IMR-90 (cell line): ENCODE measurements around the gene DLG5.
A peak's percentile ranks its signal among the peaks of the same experiment; 100 is the strongest.

ENCODE experiments used
- BHLHE40 ChIP-seq: fragments of 150-350 bp; IDR thresholded peaks from 2 replicates; pipeline ENCODE4 v1.6.1; 2016; ENCODE audit warnings: mild to moderate bottlenecking, low read depth, low read length
- CTCF ChIP-seq: conservative IDR thresholded peaks from 2 replicates; pipeline ENCODE4 v1.5.1; 2012; ENCODE audit warnings: mild to moderate bottlenecking, low read depth, low read length, improper control_type of control experiment
- FOS ChIP-seq: fragments of 150-350 bp; IDR thresholded peaks from 2 replicates; pipeline ENCODE4 v1.6.1; 2016; ENCODE audit warnings: low read depth, low read length
- MXI1 ChIP-seq: IDR thresholded peaks from 2 replicates; pipeline ENCODE4 v1.6.1; 2012; ENCODE audit warnings: low read depth, mild to moderate bottlenecking, low read length, moderate library complexity, borderline replicate concordance
- POLR2A ChIP-seq: IDR thresholded peaks from 2 replicates; pipeline ENCODE4 v1.6.1; 2012; ENCODE audit warnings: mild to moderate bottlenecking, low read depth, low read length
- RAD21 ChIP-seq: IDR thresholded peaks from 2 replicates; pipeline ENCODE4 v1.6.1; 2012; ENCODE audit warnings: low read length, improper control_type of control experiment
- SMC3 ChIP-seq: fragments of 150-350 bp; IDR thresholded peaks from 2 replicates; pipeline ENCODE4 v1.6.1; 2016; ENCODE audit warnings: low read depth, mild to moderate bottlenecking, antibody characterized with exemption, low read length, moderate library complexity
- TF ChIP-seq, protein P1 (sequence below): fragments of 150-350 bp; IDR thresholded peaks from 2 replicates; pipeline ENCODE4 v1.6.1; 2017; ENCODE audit warnings: mild to moderate bottlenecking, antibody characterized with exemption, low read length, low read depth

DNA sequence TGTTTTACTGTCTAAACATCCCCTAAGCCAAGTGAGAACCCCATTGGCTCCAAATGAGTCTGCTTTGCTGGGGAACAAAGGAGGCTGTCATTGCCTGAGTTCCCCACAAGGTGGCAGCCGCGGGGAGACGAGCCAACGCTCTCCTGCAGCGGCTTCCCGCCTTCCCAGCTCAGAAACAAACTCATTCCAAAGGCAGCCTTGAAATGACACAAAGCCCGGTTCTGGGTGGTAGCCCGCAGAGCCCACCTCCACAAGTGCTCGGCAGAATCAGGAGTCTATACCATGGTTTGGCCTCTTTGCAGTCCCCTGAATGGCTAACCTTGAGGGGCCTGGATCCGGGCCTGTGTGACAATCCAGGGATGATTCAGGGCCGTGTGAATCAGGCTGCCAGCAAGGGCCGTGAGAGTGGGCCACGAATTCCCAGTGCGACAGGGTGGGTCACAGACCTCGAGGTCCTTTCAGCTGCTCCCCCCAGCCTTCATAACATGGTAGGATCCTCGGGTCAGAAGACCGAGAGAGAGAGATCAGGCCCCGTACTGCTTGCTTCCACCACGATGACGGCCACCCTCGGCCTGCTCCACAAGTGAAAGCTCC is 79.7 kb downstream of the DLG5 start:
- TF ChIP-seq CTCF (peak; percentile 89), POLR2A (no peak), SMC3 (peak; percentile 88), BHLHE40 (no peak), FOS (no peak), MXI1 (no peak), RAD21 (peak; percentile 90)
- TF ChIP-seq, protein P1, sequence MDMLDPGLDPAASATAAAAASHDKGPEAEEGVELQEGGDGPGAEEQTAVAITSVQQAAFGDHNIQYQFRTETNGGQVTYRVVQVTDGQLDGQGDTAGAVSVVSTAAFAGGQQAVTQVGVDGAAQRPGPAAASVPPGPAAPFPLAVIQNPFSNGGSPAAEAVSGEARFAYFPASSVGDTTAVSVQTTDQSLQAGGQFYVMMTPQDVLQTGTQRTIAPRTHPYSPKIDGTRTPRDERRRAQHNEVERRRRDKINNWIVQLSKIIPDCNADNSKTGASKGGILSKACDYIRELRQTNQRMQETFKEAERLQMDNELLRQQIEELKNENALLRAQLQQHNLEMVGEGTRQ: no peak
